Upper lobe of left lung (tissue), 4 donors: ENCODE results near the gene AHRR.

Experiments
- CTCF ChIP-seq, 6 experiments: fragments of 450-650 bp in 4 of 6; fragments of 200-600 bp in 2 of 6; sonication (generic) in 2 of 6; IDR thresholded peaks; one replicate each; pipeline ENCODE4 v1.5.1; 2016 to 2019; ENCODE audit warnings: antibody characterized with exemption in 6 of 6
- EP300 ChIP-seq, 4 donors: sonication (generic); formaldehyde crosslinking; IDR thresholded peaks; one replicate each; pipeline ENCODE4 v1.5.1; 2017; ENCODE audit warnings: antibody characterized with exemption in 4 of 4, control low read depth in 2 of 4
- POLR2A ChIP-seq, 4 donors: fragments of 450-650 bp; IDR thresholded peaks; one replicate each; pipeline ENCODE4 v1.5.1; 2016 to 2017; ENCODE audit warnings: antibody characterized with exemption in 4 of 4, mild to moderate bottlenecking in 2 of 4

GRCh38 chr5:313265-313664, 8.2 kb upstream of the AHRR start:
- no peak for TF ChIP-seq EP300 (IDR thresholded peaks at IDR 0.05)
- no peak for TF ChIP-seq POLR2A (IDR thresholded peaks at IDR 0.05)
- TF ChIP-seq CTCF (IDR thresholded peaks at IDR 0.05), result no peak
